MM.1S (cell line): Measurements from ENCODE around the gene DPP6.

Experiments
- EZH2 ChIP-seq: fragments of 300-600 bp; sonication (generic); optimal IDR thresholded peaks from 2 replicates; pipeline ENCODE3; 2017; ENCODE audit warnings: low read depth, mild to moderate bottlenecking, antibody characterized with exemption, low read length, mixed read lengths
- TF ChIP-seq, protein P1 (sequence below): fragments of 300-600 bp; sonication (generic); IDR thresholded peaks from 2 replicates; pipeline ENCODE4 v1.5.1; 2016; ENCODE audit warnings: antibody characterized with exemption, low read length, mixed read lengths

DNA sequence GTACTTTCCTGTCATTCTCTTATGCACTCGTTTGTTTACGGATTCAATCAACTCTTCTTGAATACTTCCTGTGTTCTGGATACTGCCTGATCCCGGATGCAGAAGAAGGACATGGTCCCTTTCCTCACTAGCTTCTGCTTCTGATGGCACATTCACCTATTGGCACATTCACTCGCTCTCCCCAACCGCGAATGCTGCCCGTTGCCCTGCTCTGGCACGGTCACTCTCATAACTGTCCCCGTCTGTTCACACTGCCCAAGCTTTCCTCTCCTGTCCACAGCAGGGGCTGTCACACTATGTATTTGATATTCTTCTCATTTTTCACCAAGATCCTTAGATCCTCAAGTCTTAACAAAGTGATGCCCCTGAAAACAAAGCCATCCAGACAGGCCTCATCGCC, 623.4 kb downstream of the DPP6 start:
- TF ChIP-seq, protein P1, sequence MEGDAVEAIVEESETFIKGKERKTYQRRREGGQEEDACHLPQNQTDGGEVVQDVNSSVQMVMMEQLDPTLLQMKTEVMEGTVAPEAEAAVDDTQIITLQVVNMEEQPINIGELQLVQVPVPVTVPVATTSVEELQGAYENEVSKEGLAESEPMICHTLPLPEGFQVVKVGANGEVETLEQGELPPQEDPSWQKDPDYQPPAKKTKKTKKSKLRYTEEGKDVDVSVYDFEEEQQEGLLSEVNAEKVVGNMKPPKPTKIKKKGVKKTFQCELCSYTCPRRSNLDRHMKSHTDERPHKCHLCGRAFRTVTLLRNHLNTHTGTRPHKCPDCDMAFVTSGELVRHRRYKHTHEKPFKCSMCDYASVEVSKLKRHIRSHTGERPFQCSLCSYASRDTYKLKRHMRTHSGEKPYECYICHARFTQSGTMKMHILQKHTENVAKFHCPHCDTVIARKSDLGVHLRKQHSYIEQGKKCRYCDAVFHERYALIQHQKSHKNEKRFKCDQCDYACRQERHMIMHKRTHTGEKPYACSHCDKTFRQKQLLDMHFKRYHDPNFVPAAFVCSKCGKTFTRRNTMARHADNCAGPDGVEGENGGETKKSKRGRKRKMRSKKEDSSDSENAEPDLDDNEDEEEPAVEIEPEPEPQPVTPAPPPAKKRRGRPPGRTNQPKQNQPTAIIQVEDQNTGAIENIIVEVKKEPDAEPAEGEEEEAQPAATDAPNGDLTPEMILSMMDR, result no peak
- no peak for TF ChIP-seq EZH2
